Right cardiac atrium (tissue), 5 donors: ENCODE measurements around the gene TRDMT1. TPM values are rescaled to one million over a fixed set of nuclear protein-coding genes. Genes with fewer than 3 reads are reported as not detected.

Experiments used
- ATAC-seq, 2 donors: fragments of 200-7000 bp; cut with Tn5 transposase; one replicate each; pipeline versions ENCODE4 v1.8.0 to v1.9.1; 2020; ENCODE audit warnings: moderate library complexity in 2 of 2, mild to moderate bottlenecking in 1 of 2
- DNase-seq, 3 donors: peaks; one replicate each; pipeline ENCODE4 v3.0.0-alpha.2; 2020
- H3K27ac ChIP-seq: one replicate; pipeline ENCODE4 v1.5.1; 2013; ENCODE audit warnings: mild to moderate bottlenecking, low read length, control low read depth, moderate library complexity
- H3K27me3 ChIP-seq: one replicate; pipeline ENCODE4 v1.6.1; 2013; ENCODE audit not compliant: control insufficient read depth, insufficient read depth
- H3K4me1 ChIP-seq: one replicate; pipeline ENCODE4 v1.6.1; 2013; ENCODE audit warnings: low read length; ENCODE audit not compliant: control insufficient read depth, insufficient read depth
- H3K4me3 ChIP-seq: one replicate; pipeline ENCODE4 v1.5.1; 2013; ENCODE audit warnings: low read length, control low read depth
- H3K9me3 ChIP-seq: one replicate; pipeline ENCODE4 v1.6.1; 2013; ENCODE audit warnings: low read length; ENCODE audit not compliant: control insufficient read depth
- WGBS: extraction: QIAGEN DNeasy Blood & Tissue Kit; methylation state at CpG from one replicate; pipeline ENCODE4 v1.1.7; 2013; 5-methylcytosine and 5-hydroxymethylcytosine counted together
- intact Hi-C, 4 donors: fragments of 100-400 bp; cut with DNase I; formaldehyde crosslinking; loops; one replicate each; pipeline versions ENCODE4 v1.11.0 to v1.14.0; 2022 to 2023
- polyA plus RNA-seq: library from polyadenylated mRNA; stranded (reverse); fragments of 200-250 nt; gene quantifications from one replicate; pipeline ENCODE4 v1.2.3, GENCODE V29; 2013
- total RNA-seq, 4 donors: library from RNA; stranded (reverse); fragmentation: NEBNext Ultra II Directional; extraction: Animal tissue kit (Norgen Biotek cat#: 25700); gene quantifications; one replicate each; pipeline ENCODE4 v1.2.1, GENCODE V29; 2021
- donor health status: healthy with polysubstance abuse.
- donor health status: DM: no; HTN: yes; CAD: no.
- donor health status: DM: no; HTN: no; CAD: no.
- donor health status: DM: no; HTN: yes; CAD: no; lungs with severe emphysema.
- donor health status: DM: yes; HTN: yes; CAD: no.

TRDMT1 gene
- total and polyA plus RNA-seq, 5 donors = 2.1 to 6.9 (median 4.9) TPM

DNA sequence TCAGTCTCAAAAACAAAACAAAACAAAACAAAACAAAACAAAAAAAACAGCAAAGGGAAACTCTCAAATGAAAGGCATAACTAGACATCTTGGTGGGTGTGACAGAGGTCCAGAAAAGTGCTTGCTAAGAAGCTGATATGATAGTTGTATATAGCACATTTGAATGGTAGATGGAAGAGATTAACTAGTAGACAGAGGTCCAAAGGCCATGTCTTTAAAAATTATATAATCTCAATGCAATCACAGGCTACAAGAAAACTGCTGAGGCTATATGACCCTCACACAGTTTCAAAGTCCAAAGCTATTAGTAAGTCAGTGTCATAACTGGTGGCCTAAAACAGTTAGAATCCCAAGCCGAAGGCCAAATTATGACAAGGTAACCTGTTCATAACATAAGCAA is 56.2 kb downstream of the TRDMT1 start:
- intact Hi-C loops = no loop called here
- Histone ChIP-seq H3K4me3 (no peak overlapping the region), H3K27ac (no peak overlapping the region), H3K9me3 (no peaks in the 10 kb centered on the region), H3K4me1 (no peaks in the 10 kb centered on the region), H3K27me3 (no peaks in the 10 kb centered on the region)
- WGBS = 100% methylated on average over 1 of the region's 1 CpG
- DNase-seq (no peak), ATAC-seq (no peak)

DNA sequence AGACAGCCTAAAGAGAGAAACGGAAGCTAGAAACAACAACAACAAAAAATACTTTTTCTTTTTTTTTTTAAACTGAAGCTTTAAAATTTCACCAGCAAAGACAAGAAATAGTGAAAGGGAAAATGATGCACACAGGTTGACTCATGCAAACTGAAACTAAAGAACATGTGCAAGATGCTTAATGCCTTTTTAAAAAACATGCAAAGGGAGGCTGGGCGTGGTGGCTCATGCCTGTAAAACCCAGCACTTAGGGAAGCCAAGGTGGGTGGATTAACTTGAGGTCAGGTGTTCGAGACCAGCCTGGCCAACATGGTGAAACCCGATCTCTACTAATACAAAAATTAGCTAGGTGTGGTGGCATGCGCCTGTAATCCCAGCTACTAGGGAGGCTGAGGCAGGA is 56.7 kb downstream of the TRDMT1 start:
- intact Hi-C loops = no loop called here
- WGBS = 95% methylated on average over 5 of the region's 5 CpGs

GRCh38 chr10:17144032-17144431 is 57.4 kb downstream of the TRDMT1 start:
- WGBS = 96% methylated on average over 2 of the region's 2 CpGs
- DNase-seq = no peak
- no peak overlapping the region for H3K27ac ChIP-seq
- intact Hi-C loops = no loop called here
- ATAC-seq = no peak
- no peaks in the 10 kb centered on the region for H3K27me3 ChIP-seq
- H3K9me3 ChIP-seq = no peaks in the 10 kb centered on the region
- H3K4me3 ChIP-seq = no peak overlapping the region
- H3K4me1 ChIP-seq = no peaks in the 10 kb centered on the region

More for the DNA sequence above, 56.7 kb downstream of the TRDMT1 start:
- no peak overlapping the region for H3K27ac ChIP-seq
- H3K9me3 ChIP-seq = no peaks in the 10 kb centered on the region
- no peaks in the 10 kb centered on the region for H3K27me3 ChIP-seq
- DNase-seq (no peak), ATAC-seq (no peak)
- no peak overlapping the region for H3K4me3 ChIP-seq
- no peaks in the 10 kb centered on the region for H3K4me1 ChIP-seq

GRCh38 chr10:17143055-17143690 is 58.3 kb downstream of the TRDMT1 start:
- no peak overlapping the region for H3K27ac ChIP-seq
- no peaks in the 10 kb centered on the region for H3K4me1 ChIP-seq
- DNase-seq (no peak), ATAC-seq (no peak)
- 81% methylated on average over 3 of the region's 3 CpGs for WGBS
- intact Hi-C loops = no loop called here
- H3K27me3 ChIP-seq = no peaks in the 10 kb centered on the region
- no peaks in the 10 kb centered on the region for H3K9me3 ChIP-seq
- no peak overlapping the region for H3K4me3 ChIP-seq

DNA sequence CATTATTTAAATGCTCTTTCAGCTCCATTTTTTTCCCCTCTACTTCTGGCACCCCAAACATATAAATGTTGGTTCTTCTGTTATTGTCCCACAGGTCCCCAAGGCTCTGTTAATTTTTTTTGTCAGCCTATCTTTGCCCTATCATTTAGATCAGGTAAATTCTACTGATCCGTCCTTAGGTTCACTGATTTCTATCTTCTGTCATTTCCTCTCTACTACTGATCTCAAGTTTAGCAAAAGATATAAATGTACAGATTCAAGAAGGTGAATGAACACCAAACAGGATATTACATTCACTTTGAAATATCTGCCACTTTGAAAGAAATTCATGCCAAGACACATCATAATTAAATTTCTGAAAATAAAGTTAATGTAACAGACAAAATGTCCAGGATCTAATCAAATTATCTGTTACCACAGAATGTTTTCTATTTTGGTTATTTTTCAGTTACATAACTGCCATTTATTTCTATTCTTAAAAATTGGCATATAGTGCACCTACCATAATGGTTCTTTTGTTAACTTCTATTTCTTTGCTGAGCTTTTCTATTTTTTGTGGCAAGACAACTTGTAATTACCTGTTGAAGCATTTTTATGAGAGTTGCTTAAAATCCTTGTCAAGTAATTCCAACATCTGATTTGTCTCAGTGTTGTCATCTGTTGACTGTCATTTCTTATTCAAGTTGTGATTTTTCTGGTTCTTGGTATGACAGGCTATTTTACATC is 59.8 kb downstream of the TRDMT1 start:
- ATAC-seq = no peak

DNA sequence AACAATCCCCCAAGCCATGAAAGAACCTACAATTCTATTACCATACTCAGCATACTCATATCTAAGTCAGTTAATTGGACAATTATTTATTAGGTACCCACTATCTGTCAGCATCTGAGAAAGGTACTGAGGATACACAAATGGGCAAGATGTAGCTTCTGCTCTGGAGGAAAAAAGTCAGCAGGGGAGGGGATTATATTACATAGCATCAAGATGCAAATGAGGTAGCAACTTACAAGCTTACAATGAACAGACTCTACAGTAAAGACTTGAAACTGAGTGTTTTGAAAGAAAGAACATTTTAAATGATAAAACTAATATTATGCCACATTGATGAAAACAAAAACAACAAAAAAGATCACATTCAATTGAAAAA is 61.1 kb downstream of the TRDMT1 start:
- intact Hi-C loops = no loop called here
- Histone ChIP-seq H3K9me3 (no peaks in the 10 kb centered on the region), H3K4me1 (no peaks in the 10 kb centered on the region), H3K27me3 (no peaks in the 10 kb centered on the region), H3K4me3 (no peak overlapping the region), H3K27ac (no peak overlapping the region)
- ATAC-seq (no peak), DNase-seq (no peak)

More for the DNA sequence above, 59.8 kb downstream of the TRDMT1 start:
- H3K27ac ChIP-seq = no peak overlapping the region
- 79% methylated on average over 1 of the region's 1 CpG for WGBS
- no peak overlapping the region for H3K4me3 ChIP-seq
- no peaks in the 10 kb centered on the region for H3K27me3 ChIP-seq
- H3K9me3 ChIP-seq = no peaks in the 10 kb centered on the region
- DNase-seq = no peak
- H3K4me1 ChIP-seq = no peaks in the 10 kb centered on the region
- intact Hi-C loops = no loop called here

GRCh38 chr10:17138460-17139042 is 62.9 kb downstream of the TRDMT1 start:
- intact Hi-C loops = no loop called here
- DNase-seq = no peak
- no peaks in the 10 kb centered on the region for H3K9me3 ChIP-seq
- no peak overlapping the region for H3K4me3 ChIP-seq
- no peaks in the 10 kb centered on the region for H3K27me3 ChIP-seq
- no peak overlapping the region for H3K27ac ChIP-seq
- no peaks in the 10 kb centered on the region for H3K4me1 ChIP-seq
- no peak for ATAC-seq
- 63% methylated on average over 5 of the region's 5 CpGs for WGBS

GRCh38 chr10:17134737-17135260 is 66.7 kb downstream of the TRDMT1 start:
- DNase-seq = no peak
- Histone ChIP-seq H3K4me3 (no peak overlapping the region), H3K27ac (no peak overlapping the region), H3K27me3 (no peaks in the 10 kb centered on the region), H3K4me1 (no peaks in the 10 kb centered on the region), H3K9me3 (no peaks in the 10 kb centered on the region)
- no peak for ATAC-seq
- intact Hi-C loops = no loop called here

DNA sequence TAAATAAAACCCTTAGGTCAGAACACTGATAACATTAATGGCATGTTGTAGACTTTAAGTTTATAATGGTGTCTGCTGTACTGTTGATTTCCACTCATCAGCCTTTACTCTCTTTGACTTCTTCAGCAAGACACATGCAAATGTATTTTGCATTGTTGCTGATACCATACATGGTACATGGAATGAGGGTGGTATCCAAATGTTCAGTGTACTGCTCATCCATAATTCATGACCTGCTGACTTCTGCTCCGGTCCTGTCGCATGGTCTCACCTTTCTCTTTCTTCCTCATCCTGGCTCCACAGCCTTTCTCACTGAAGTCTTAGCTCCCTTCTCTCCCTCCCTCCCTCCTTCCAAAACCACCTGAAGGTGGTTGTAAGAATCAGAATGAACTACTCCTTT is 67.2 kb downstream of the TRDMT1 start:
- ATAC-seq (no peak), DNase-seq (no peak)
- 97% methylated on average over 2 of the region's 2 CpGs for WGBS
- intact Hi-C loops = no loop called here
- H3K27ac ChIP-seq = no peak overlapping the region
- H3K4me1 ChIP-seq = no peaks in the 10 kb centered on the region
- H3K27me3 ChIP-seq = no peaks in the 10 kb centered on the region
- no peak overlapping the region for H3K4me3 ChIP-seq
- H3K9me3 ChIP-seq = no peaks in the 10 kb centered on the region

DNA sequence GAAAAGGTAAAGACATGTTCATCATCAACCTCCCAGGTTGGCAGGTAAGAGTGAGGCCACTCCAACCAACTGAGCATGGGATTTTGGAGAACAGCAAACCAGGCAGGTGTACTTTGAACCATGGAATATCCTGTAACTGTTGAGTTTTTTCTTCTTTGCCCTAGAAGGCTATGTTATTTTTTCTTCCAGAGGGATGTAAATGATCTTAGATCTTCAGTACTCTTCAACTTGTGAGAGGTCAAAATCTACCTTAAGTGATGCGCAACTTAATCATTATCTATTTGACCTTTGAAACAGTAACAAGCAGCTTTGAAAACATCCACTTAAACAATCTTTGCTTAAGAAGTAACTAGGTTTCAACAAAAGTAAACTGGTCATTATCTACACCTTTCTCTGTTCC is 71.7 kb downstream of the TRDMT1 start, which contains the start of gene CUBN:
Gene CUBN (minus strand): TSS at position 71 of the 400 bp plus-strand sequence. CDS start 46 bp downstream, at position 25.
- intact Hi-C loops = no loop called here
- Histone ChIP-seq H3K4me3 (no peak within 1 kb of the TSS), H3K9me3 (no peaks in the 10 kb centered on the region), H3K27me3 (no peaks in the 10 kb centered on the region), H3K27ac (no peak within 1 kb of the TSS), H3K4me1 (no peaks in the 10 kb centered on the region)
- DNase-seq (no peak), ATAC-seq (no peak)
- WGBS = 95% methylated on average over 1 of the region's 1 CpG

DNA sequence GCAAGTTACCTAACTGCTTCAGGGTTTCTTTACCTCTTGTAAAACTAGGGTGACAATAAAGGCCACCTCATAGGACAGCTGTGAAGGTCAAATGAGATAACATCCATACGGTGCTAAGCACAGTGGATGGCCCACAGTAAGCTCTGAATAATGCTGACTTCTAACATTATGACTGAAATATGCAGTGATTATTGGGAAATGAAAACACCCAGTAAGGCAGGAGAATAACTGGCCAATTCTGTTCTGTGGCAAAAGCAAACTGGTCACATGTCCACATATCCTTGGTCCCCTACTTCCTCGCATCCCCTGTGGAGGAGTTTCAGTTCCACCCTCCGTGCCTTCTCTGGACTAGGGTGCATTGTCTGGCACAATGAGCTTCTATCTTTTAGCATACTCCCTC is 73.2 kb downstream of the TRDMT1 start:
- H3K27ac ChIP-seq = no peak overlapping the region
- ATAC-seq (peak in 1 of 2 donors; percentile 67), DNase-seq (peak in 1 of 3 donors; percentile 10)
- no peaks in the 10 kb centered on the region for H3K27me3 ChIP-seq
- intact Hi-C loops = no loop called here
- H3K4me3 ChIP-seq = no peak overlapping the region
- 71% methylated on average over 3 of the region's 3 CpGs for WGBS
- H3K9me3 ChIP-seq = no peaks in the 10 kb centered on the region
- H3K4me1 ChIP-seq = no peaks in the 10 kb centered on the region
